HepG2 (cell line): ENCODE results near the gene LDLRAD4. TPM values are rescaled to one million over a fixed set of nuclear protein-coding genes. Genes with fewer than 3 reads are reported as not detected.

Experiments used
- CHD4 ChIP-seq: fragments of 200-600 bp; sonication (generic); IDR thresholded peaks from 2 replicates; pipeline ENCODE4 v1.7.0; 2017; ENCODE audit warnings: mild to moderate bottlenecking, low read length, borderline replicate concordance
- HNRNPL ChIP-seq: fragments of 200-400 bp; formaldehyde crosslinking; IDR thresholded peaks from 2 replicates; pipeline ENCODE4 v1.6.1; 2017; ENCODE audit warnings: mild to moderate bottlenecking, low read depth, low read length
- SALL2 ChIP-seq: sonication (generic); formaldehyde crosslinking; IDR thresholded peaks from 2 replicates; pipeline ENCODE4 v1.8.1; 2023; ENCODE audit warnings: mild to moderate bottlenecking, missing genetic modification reagents, inconsistent platforms
- TAF1 ChIP-seq: sonication (generic); formaldehyde crosslinking; IDR thresholded peaks from 2 replicates; pipeline ENCODE4 v1.4.0; 2020; ENCODE audit warnings: missing genetic modification reagents
- THAP11 ChIP-seq: IDR thresholded peaks from 2 replicates; pipeline ENCODE4 v1.6.1; 2016; ENCODE audit warnings: missing biosample characterization, missing genetic modification reagents
- TOE1 ChIP-seq: sonication (generic); formaldehyde crosslinking; IDR thresholded peaks from 2 replicates; pipeline ENCODE4 v1.4.0; 2020; ENCODE audit warnings: mild to moderate bottlenecking, missing genetic modification reagents
- ZFP36L2 ChIP-seq: sonication (generic); formaldehyde crosslinking; IDR thresholded peaks from 2 replicates; pipeline ENCODE4 v1.4.0; 2020; ENCODE audit warnings: missing genetic modification reagents
- polyA plus RNA-seq, 8 experiments: library from polyadenylated mRNA; depleted of rRNA in 3 of 8; stranded (reverse) in 7 of 8; unstranded in 1 of 8; fragments of >200 nt; fragmentation: Illumina TruSeq in 4 of 8; extraction: Trizol in 4 of 8; gene quantifications; 2 replicates each; pipeline versions ENCODE4 v1.2.1 to v1.2.3, GENCODE V29; 2011 to 2016; ENCODE audit warnings: low read depth in 4 of 8, missing spikeins in 1 of 8, mixed read lengths in 1 of 8; ENCODE audit not compliant: insufficient read depth in 1 of 8
- total RNA-seq, 5 experiments: library from RNA; depleted of rRNA; stranded (reverse); fragments of >200 nt; fragmentation: Illumina TruSeq; extraction: Trizol; gene quantifications; 2 replicates each; pipeline ENCODE4 v1.2.3, GENCODE V29; 2016; ENCODE audit warnings: low read depth in 1 of 5
- TF ChIP-seq, protein P1 (sequence below): sonication (generic); formaldehyde crosslinking; IDR thresholded peaks from 2 replicates; pipeline ENCODE4 v1.4.0; 2020; ENCODE audit warnings: mild to moderate bottlenecking, missing genetic modification reagents
- TF ChIP-seq, protein P2 (sequence below): sonication (generic); formaldehyde crosslinking; conservative IDR thresholded peaks from 2 replicates; pipeline ENCODE4 v1.4.0; 2020; ENCODE audit warnings: missing genetic modification reagents

LDLRAD4 gene
- total and polyA plus RNA-seq, 2 of the 13 experiments (the other 11 are each of a cell fraction or from before 2014, with no cell fraction given): 13.6 to 20.9 TPM

DNA sequence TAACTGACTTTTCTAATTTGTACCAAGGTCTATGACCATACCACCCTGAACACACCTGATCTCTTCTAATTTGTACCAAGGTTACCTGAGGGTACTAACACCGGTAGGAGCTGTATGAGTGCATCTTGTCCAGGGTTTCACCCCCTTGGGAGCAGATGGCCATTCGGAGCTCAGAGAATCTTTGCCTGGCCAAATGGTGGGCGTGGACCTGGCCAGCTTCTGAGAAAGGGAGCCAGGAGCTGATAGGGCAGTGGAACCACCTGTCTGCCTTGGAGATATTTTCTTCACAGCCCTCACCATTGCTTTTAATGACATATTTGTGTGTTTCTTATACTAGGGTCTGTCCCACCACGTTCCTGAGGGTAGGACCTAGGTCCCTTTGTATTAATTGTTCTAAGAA is 188.9 kb downstream of the LDLRAD4 start (continued):
- TF ChIP-seq, protein P1, sequence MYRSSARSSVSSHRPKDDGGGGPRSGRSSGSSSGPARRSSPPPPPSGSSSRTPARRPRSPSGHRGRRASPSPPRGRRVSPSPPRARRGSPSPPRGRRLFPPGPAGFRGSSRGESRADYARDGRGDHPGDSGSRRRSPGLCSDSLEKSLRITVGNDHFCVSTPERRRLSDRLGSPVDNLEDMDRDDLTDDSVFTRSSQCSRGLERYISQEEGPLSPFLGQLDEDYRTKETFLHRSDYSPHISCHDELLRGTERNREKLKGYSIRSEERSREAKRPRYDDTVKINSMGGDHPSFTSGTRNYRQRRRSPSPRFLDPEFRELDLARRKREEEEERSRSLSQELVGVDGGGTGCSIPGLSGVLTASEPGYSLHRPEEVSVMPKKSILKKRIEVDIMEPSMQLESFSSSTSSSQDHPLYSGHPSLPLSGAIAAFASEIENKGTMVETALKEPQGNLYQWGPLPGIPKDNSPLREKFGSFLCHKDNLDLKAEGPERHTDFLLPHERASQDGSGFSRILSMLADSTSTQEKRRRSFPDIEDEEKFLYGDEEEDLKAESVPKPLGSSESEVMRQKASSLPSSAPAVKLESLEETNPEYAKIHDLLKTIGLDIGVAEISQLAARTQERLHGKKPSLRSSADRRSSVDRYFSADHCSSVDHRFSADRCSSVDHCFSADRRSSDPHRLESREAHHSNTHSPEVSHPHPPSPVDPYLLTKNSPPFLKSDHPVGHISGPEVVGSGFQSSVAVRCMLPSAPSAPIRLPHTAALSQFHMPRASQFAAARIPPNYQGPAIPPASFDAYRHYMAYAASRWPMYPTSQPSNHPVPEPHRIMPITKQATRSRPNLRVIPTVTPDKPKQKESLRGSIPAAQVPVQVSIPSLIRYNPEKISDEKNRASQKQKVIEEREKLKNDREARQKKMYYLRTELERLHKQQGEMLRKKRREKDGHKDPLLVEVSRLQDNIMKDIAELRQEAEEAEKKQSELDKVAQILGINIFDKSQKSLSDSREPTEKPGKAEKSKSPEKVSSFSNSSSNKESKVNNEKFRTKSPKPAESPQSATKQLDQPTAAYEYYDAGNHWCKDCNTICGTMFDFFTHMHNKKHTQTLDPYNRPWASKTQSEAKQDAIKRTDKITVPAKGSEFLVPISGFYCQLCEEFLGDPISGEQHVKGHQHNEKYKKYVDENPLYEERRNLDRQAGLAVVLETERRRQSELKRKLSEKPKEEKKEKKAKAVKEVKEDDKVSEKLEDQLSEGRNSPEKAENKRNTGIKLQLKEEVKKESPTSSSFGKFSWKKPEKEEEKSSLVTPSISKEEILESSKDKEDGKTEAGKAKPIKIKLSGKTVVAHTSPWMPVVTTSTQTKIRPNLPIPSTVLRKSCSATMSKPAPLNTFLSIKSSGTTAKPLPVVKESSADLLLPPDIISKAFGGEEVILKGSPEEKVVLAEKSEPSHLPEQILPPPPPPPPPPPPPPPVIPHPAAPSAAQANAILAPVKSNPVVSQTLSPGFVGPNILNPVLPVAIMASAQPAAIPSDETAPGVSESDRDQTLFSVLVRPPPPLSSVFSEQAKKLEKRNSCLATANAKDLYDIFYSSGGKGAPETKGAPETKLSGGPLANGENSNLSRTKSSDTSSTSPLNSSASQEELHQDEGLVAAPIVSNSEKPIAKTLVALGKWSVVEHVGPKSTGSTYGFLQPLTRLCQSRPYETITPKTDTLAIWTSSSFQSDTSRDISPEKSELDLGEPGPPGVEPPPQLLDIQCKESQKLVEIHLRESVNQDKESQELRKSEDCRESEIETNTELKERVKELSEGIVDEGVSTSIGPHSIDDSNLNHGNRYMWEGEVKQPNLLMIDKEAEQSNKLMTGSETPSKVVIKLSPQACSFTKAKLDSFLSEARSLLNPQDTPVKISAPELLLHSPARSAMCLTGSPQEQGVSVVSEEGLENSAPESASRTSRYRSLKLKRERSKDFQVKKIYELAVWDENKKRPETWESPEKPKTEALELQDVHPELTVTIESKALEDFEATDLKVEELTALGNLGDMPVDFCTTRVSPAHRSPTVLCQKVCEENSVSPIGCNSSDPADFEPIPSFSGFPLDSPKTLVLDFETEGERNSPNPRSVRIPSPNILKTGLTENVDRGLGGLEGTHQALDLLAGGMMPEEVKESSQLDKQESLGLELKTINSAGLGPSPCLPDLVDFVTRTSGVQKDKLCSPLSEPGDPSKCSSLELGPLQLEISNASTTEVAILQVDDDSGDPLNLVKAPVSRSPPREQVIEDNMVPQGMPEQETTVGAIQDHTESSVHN (CRISPR knock-in tag): no peak
- no peak for TF ChIP-seq ZFP36L2 (CRISPR knock-in tag)
- TF ChIP-seq SALL2: no peak
- no peak for TF ChIP-seq THAP11 (CRISPR knock-in tag)
- no peak for TF ChIP-seq HNRNPL
- TF ChIP-seq TOE1 (CRISPR knock-in tag): no peak
- no peak for TF ChIP-seq CHD4
- no peak for TF ChIP-seq TAF1
- TF ChIP-seq, protein P2, sequence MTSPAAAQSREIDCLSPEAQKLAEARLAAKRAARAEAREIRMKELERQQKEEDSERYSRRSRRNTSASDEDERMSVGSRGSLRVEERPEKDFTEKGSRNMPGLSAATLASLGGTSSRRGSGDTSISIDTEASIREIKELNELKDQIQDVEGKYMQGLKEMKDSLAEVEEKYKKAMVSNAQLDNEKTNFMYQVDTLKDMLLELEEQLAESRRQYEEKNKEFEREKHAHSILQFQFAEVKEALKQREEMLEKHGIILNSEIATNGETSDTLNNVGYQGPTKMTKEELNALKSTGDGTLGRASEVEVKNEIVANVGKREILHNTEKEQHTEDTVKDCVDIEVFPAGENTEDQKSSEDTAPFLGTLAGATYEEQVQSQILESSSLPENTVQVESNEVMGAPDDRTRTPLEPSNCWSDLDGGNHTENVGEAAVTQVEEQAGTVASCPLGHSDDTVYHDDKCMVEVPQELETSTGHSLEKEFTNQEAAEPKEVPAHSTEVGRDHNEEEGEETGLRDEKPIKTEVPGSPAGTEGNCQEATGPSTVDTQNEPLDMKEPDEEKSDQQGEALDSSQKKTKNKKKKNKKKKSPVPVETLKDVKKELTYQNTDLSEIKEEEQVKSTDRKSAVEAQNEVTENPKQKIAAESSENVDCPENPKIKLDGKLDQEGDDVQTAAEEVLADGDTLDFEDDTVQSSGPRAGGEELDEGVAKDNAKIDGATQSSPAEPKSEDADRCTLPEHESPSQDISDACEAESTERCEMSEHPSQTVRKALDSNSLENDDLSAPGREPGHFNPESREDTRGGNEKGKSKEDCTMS: no peak
